Adrenal gland (tissue), 5 donors: Measurements from ENCODE around the gene ASTN2.

Source experiments
- CTCF ChIP-seq, 6 experiments: fragments of 450-650 bp in 4 of 6; fragments of 200-600 bp in 2 of 6; sonication (generic) in 1 of 6; IDR thresholded peaks; 1 replicate in 5 of 6; 2 replicates in 1 of 6; pipeline versions ENCODE4 v1.5.1 to v1.8.0; 2016 to 2021; ENCODE audit warnings: antibody characterized with exemption in 6 of 6, mild to moderate bottlenecking in 2 of 6, moderate library complexity in 1 of 6
- POLR2A ChIP-seq, 2 donors: fragments of 450-650 bp; IDR thresholded peaks; one replicate each; pipeline ENCODE4 v1.6.1; 2017; ENCODE audit warnings: antibody characterized with exemption in 2 of 2, mild to moderate bottlenecking in 2 of 2, moderate library complexity in 1 of 2
- donor health status: DM: no; HTN: no; CAD: no.

GRCh38 chr9:116627433-116627832, 787.4 kb downstream of the ASTN2 start:
- TF ChIP-seq CTCF (IDR thresholded peaks at IDR 0.05) = no peak
- TF ChIP-seq POLR2A (IDR thresholded peaks at IDR 0.05) = no peak
